Fibroblast of mammary gland (primary cell): ENCODE data around the gene EXOC7.

ENCODE experiments used
- DNase-seq: peaks from one replicate; pipeline ENCODE4 v3.0.0-alpha.2; 2010; ENCODE audit warnings: low read depth
- H3K4me3 ChIP-seq: 2 replicates; pipeline ENCODE4 v1.5.1; 2011; ENCODE audit warnings: low read depth, mild to moderate bottlenecking, low read length, moderate library complexity; ENCODE audit not compliant: control insufficient read depth
- CTCF ChIP-seq: conservative IDR thresholded peaks from 2 replicates; pipeline ENCODE4 v1.5.1; 2011; ENCODE audit warnings: low read depth, low read length, inconsistent platforms; ENCODE audit not compliant: control insufficient read depth, insufficient read depth

Gene EXOC7, protein sequence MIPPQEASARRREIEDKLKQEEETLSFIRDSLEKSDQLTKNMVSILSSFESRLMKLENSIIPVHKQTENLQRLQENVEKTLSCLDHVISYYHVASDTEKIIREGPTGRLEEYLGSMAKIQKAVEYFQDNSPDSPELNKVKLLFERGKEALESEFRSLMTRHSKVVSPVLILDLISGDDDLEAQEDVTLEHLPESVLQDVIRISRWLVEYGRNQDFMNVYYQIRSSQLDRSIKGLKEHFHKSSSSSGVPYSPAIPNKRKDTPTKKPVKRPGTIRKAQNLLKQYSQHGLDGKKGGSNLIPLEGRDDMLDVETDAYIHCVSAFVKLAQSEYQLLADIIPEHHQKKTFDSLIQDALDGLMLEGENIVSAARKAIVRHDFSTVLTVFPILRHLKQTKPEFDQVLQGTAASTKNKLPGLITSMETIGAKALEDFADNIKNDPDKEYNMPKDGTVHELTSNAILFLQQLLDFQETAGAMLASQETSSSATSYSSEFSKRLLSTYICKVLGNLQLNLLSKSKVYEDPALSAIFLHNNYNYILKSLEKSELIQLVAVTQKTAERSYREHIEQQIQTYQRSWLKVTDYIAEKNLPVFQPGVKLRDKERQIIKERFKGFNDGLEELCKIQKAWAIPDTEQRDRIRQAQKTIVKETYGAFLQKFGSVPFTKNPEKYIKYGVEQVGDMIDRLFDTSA

DNA sequence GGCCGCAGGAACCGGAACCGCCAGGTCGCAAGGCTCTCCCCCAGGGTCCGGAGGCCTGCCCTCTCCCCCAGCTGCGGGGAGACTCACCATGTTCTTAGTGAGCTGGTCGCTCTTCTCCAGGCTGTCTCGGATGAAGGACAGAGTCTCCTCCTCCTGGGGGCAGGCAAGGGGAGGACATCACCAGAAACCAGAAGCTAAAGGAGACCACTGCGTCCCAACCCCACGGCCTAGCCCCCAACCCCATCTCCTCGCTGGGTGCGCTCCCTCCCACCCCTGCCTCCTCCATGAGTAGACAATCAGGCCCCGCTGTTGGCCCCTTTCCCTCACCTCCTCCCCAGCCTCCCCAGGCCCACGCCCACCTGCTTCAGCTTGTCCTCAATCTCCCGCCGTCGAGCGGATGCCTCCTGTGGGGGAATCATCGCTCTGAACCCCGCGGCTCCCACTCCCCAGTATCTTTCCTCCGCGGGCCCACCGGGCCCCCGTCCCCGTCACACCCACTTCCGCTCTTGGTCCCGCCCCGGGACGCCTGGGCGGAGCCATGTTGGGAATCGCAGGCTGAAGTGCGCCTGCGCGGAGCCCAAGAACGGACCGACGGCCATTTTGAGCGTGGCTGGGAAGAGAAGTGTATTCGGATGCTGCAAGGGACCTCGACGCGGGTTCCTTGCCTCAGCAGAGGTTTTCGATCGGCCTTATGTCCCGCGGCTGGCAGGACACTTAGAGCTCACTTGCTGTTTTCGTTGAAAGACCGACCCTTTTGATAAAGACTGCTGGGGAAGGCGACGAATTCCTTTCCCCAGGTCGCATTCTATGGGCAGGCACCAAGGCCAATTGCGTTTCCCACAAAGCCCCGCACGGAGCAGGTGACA, at the start of gene EXOC7:
Gene EXOC7, minus strand, starts transcription at position 514 of the 866 bp plus-strand sequence. Its CDS starts 95 bp downstream, at position 419.
- peak; percentile 88 for DNase-seq
- H3K4me3 ChIP-seq, result peak within 1 kb of the TSS; percentile 89
- peak; percentile 9 for TF ChIP-seq CTCF

- H3K4me3 ChIP-seq, result no peak overlapping the region
- TF ChIP-seq CTCF, result no peak
- DNase-seq, result no peak
These were observed 49.6 kb upstream of the EXOC7 start for GRCh38 chr17:76153202-76153601.

GRCh38 chr17:76152591-76152990, 49.0 kb upstream of the EXOC7 start:
- no peak for DNase-seq
- H3K4me3 ChIP-seq, result no peak overlapping the region
- TF ChIP-seq CTCF, result no peak

- no peak for DNase-seq
- no peak overlapping the region for H3K4me3 ChIP-seq
These were observed 48.4 kb upstream of the EXOC7 start for GRCh38 chr17:76151896-76152454.

DNA sequence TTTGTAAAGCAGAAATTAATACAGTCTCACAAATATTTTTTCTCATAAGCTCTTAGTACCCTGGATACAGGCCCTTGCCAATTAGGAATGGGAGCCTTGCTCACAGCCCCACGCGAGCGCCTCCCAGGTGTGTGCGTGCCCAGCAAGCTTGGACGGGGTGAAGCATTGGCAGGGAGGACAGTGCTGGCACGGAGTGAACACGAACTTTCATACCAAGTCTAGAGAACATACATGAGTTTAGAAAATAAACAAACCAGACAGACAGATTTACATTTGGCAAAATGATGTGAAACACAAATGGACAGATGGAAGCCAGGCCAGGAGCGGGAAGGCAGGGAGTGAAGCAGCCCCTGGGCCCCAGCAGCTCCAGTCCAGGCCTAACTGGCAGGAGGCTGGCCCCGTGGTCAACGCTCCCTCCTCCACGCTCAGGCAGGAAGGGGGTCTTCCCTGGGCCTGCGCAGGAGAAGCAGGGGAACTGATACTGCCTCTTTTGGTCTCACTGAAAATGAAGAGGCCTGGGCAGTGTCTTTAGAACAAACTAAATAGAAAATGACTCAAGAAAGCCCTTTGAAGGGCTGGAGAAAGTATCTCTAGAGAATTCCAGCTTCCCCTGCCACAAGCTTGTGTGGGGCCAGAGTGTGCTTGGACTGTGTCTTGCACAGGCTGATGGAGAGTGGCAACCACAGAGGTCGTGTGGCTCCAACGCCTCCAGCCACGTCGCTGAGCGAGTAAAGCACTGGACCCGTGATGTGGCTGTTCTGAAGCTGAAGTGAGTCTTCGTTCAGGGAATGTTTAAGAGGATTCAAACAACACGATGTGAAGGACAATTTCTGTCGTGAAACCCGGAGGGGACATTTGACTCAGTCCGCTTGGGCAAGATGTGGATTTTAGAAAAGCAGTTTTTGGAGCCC, 47.4 kb upstream of the EXOC7 start:
- no peak overlapping the region for H3K4me3 ChIP-seq
- no peak for TF ChIP-seq CTCF
- DNase-seq, result no peak

More at GRCh38 chr17:76151896-76152454, 48.4 kb upstream of the EXOC7 start:
- TF ChIP-seq CTCF, result no peak
